Spleen (tissue), 11 donors: Measurements from ENCODE around the gene IGLON5. TPM values are rescaled to one million over a fixed set of nuclear protein-coding genes. Genes with fewer than 3 reads are reported as not detected.

ENCODE experiments used
- DNase-seq: peaks from one replicate; pipeline ENCODE4 v3.0.0-alpha.2; 2020
- H3K27ac ChIP-seq, 8 donors: fragments of 200-600 bp; sonication (generic) in 7 of 8; 1 replicate in 4 of 8; 2 replicates in 4 of 8; pipeline versions ENCODE4 v1.5.0 to v1.8.0; 2016 to 2021; ENCODE audit warnings: inconsistent platforms in 4 of 8, mild to moderate bottlenecking in 4 of 8, moderate library complexity in 1 of 8
- H3K27me3 ChIP-seq, 7 donors: fragments of 200-600 bp; sonication (generic) in 6 of 7; replicated peaks in 1 of 7; 1 replicate in 4 of 7; 2 replicates in 3 of 7; pipeline versions ENCODE4 v1.5.0 to v1.8.0; 2016 to 2021; ENCODE audit warnings: inconsistent platforms in 3 of 7, mild to moderate bottlenecking in 1 of 7
- H3K36me3 ChIP-seq, 6 donors: fragments of 200-600 bp; sonication (generic) in 5 of 6; 1 replicate in 4 of 6; 2 replicates in 2 of 6; pipeline versions ENCODE4 v1.5.0 to v1.8.0; 2016 to 2021; ENCODE audit warnings: inconsistent platforms in 2 of 6
- H3K4me1 ChIP-seq, 6 donors: fragments of 200-600 bp; sonication (generic) in 5 of 6; 1 replicate in 3 of 6; 2 replicates in 3 of 6; pipeline versions ENCODE4 v1.5.0 to v1.8.0; 2016 to 2021; ENCODE audit warnings: inconsistent platforms in 3 of 6
- H3K4me3 ChIP-seq, 8 donors: fragments of 200-600 bp; sonication (generic) in 7 of 8; 1 replicate in 4 of 8; 2 replicates in 4 of 8; pipeline versions ENCODE4 v1.5.0 to v1.8.0; 2016 to 2021; ENCODE audit warnings: inconsistent platforms in 4 of 8, mild to moderate bottlenecking in 4 of 8, moderate library complexity in 2 of 8
- H3K9me3 ChIP-seq, 8 donors: fragments of 200-600 bp; sonication (generic) in 7 of 8; 1 replicate in 4 of 8; 2 replicates in 4 of 8; pipeline versions ENCODE4 v1.5.0 to v1.8.0; 2016 to 2021; ENCODE audit warnings: inconsistent platforms in 4 of 8
- POLR2A ChIP-seq, 3 donors: fragments of 450-650 bp; IDR thresholded peaks; one replicate each; pipeline ENCODE4 v1.5.1; 2017; ENCODE audit warnings: antibody characterized with exemption in 3 of 3, mild to moderate bottlenecking in 1 of 3
- POLR2AphosphoS5 ChIP-seq, 3 donors: sonication (generic); formaldehyde crosslinking; IDR thresholded peaks; one replicate each; pipeline ENCODE4 v1.5.1; 2017; ENCODE audit warnings: antibody characterized with exemption in 3 of 3
- WGBS, 5 donors: extraction: QIAGEN DNeasy Blood & Tissue Kit in 3 of 5; methylation state at CpG; one replicate each; pipeline versions ENCODE4 v1.1.5 to v1.1.7; 2013 to 2018; 5-methylcytosine and 5-hydroxymethylcytosine counted together
- intact Hi-C: fragments of 100-400 bp; cut with DNase I; formaldehyde crosslinking; loops from one replicate; pipeline ENCODE4 v1.15.0; 2023; ENCODE audit warnings: low total_unique reads
- polyA plus RNA-seq, 3 donors: library from polyadenylated mRNA; stranded (reverse); fragments of 200-250 nt; gene quantifications; one replicate each; pipeline ENCODE4 v1.2.1, GENCODE V29; 2013
- total RNA-seq, 7 donors: library from RNA; depleted of rRNA in 3 of 7; stranded (reverse); fragments of >200 nt in 3 of 7; fragmentation: NEBNext Ultra II Directional in 4 of 7; extraction: Animal tissue kit (Norgen Biotek cat#: 25700) in 4 of 7; gene quantifications; one replicate each; pipeline versions ENCODE4 v1.1.0 to v1.2.1, GENCODE V29; 2016 to 2021
- TF ChIP-seq, protein P1 (sequence below), 11 experiments: fragments of 200-600 bp in 7 of 11; fragments of 450-650 bp in 4 of 11; sonication (generic) in 4 of 11; IDR thresholded peaks in 8 of 11; conservative IDR thresholded peaks in 3 of 11; 1 replicate in 7 of 11; 2 replicates in 4 of 11; pipeline versions ENCODE4 v1.4.0 to v1.8.0; 2016 to 2021; ENCODE audit warnings: antibody characterized with exemption in 11 of 11, inconsistent platforms in 4 of 11, mild to moderate bottlenecking in 1 of 11
- donor health status: healthy with polysubstance abuse.
- donor health status: DM: no; HTN: no; CAD: no; lungs with moderate emphysema.
- donor health status: DM: no; HTN: no; CAD: no.
- donor health status: Bipolar disorder and iron deficiency.
- donor health status: healthy.
- donor health status: DM: no; HTN: no; CAD: no.
- donor health status: DM: yes; HTN: yes; CAD: no.

IGLON5 gene
- total and polyA plus RNA-seq, 10 donors = 0.03 TPM; not detected in 9

DNA sequence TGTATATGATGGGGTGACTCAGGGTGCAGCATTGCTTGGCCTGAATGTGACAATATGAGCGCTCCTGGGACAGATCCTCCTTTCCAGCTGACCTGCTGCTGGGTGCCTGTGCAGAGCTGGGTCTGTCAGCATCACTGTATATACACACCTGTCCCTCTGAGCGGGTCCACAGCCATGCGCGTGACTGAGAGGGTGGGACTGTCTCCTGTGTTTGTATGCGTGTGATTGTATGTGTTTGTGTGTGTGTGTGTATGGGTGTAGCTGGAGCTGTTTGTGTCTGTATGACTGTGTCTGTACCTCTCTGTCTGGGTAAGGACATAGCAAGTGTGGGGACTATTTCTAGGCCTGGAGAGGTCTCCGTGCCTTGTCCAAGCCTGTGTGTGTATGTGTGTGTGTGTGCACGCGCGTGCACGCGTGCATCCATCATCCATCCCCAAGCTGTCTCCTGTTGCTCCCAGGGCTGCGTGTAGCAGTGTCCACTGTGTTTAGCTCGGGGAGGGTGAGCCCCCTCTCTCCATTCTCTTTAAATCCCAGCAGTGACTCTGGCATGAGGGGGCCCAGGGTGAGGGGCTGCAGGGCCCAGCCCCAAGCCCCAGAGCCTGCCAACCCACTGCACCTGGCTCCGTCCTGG lies 8.3 kb downstream of the IGLON5 start:
- intact Hi-C loops = no loop called here

GRCh38 chr19:51320280-51320657 lies 8.8 kb downstream of the IGLON5 start:
- DNase-seq = peak; percentile 34
- peaks cover 0 to 52% (median 0%) of the 10 kb centered on the region in 7 donors for H3K27me3 ChIP-seq
- H3K4me1 ChIP-seq = no peaks in the 10 kb centered on the region
- WGBS, 5 donors = 52 to 60% (median 55%) methylated on average over 12 to 14 of the region's 14 CpGs
- intact Hi-C loops = no loop called here
- H3K27ac ChIP-seq = no peak overlapping the region
- H3K4me3 ChIP-seq = no peak overlapping the region
- no peaks in the 10 kb centered on the region for H3K9me3 ChIP-seq
- no peaks in the 10 kb centered on the region for H3K36me3 ChIP-seq
- TF ChIP-seq POLR2AphosphoS5 (IDR thresholded peaks at IDR 0.05) (peak in 1 of 3 donors; percentile 25), POLR2A (IDR thresholded peaks at IDR 0.05) (no peak)
- TF ChIP-seq, protein P1, sequence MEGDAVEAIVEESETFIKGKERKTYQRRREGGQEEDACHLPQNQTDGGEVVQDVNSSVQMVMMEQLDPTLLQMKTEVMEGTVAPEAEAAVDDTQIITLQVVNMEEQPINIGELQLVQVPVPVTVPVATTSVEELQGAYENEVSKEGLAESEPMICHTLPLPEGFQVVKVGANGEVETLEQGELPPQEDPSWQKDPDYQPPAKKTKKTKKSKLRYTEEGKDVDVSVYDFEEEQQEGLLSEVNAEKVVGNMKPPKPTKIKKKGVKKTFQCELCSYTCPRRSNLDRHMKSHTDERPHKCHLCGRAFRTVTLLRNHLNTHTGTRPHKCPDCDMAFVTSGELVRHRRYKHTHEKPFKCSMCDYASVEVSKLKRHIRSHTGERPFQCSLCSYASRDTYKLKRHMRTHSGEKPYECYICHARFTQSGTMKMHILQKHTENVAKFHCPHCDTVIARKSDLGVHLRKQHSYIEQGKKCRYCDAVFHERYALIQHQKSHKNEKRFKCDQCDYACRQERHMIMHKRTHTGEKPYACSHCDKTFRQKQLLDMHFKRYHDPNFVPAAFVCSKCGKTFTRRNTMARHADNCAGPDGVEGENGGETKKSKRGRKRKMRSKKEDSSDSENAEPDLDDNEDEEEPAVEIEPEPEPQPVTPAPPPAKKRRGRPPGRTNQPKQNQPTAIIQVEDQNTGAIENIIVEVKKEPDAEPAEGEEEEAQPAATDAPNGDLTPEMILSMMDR (IDR thresholded peaks at IDR 0.05 in 8 of 11, conservative IDR thresholded peaks at IDR 0.05 in 3 of 11) = no peak

More for the DNA sequence above, 8.3 kb downstream of the IGLON5 start:
- no peak overlapping the region for H3K27ac ChIP-seq
- peak; percentile 19 for DNase-seq
- no peaks in the 10 kb centered on the region for H3K36me3 ChIP-seq
- peaks cover 0 to 5% (median 0%) of the 10 kb centered on the region in 8 donors for H3K9me3 ChIP-seq
- peaks cover 0 to 51% (median 0%) of the 10 kb centered on the region in 7 donors for H3K27me3 ChIP-seq
- no peak overlapping the region for H3K4me3 ChIP-seq
- 83 to 92% (median 87%) methylated on average over 3 to 14 of the region's 14 CpGs for WGBS, 5 donors
- TF ChIP-seq POLR2AphosphoS5 (IDR thresholded peaks at IDR 0.05) = no peak
- TF ChIP-seq, protein P1 (IDR thresholded peaks at IDR 0.05 in 8 of 11, conservative IDR thresholded peaks at IDR 0.05 in 3 of 11) = no peak
- TF ChIP-seq POLR2A (IDR thresholded peaks at IDR 0.05) = no peak
- H3K4me1 ChIP-seq = no peaks in the 10 kb centered on the region

GRCh38 chr19:51321799-51322198 lies 10.4 kb downstream of the IGLON5 start:
- TF ChIP-seq, protein P1 (IDR thresholded peaks at IDR 0.05 in 8 of 11, conservative IDR thresholded peaks at IDR 0.05 in 3 of 11) = no peak
- DNase-seq = peak; percentile 55
- WGBS, 5 donors = 82 to 88% (median 85%) methylated on average over 8 to 14 of the region's 14 CpGs
- H3K4me3 ChIP-seq = no peak overlapping the region
- no peaks in the 10 kb centered on the region for H3K36me3 ChIP-seq
- intact Hi-C loops = no loop called here
- peaks cover 0 to 3% (median 1%) of the 10 kb centered on the region in 6 donors for H3K4me1 ChIP-seq
- peaks cover 0 to 67% (median 12%) of the 10 kb centered on the region in 7 donors for H3K27me3 ChIP-seq
- no peak overlapping the region for H3K27ac ChIP-seq
- H3K9me3 ChIP-seq = no peaks in the 10 kb centered on the region

GRCh38 chr19:51323481-51324166 lies 12.2 kb downstream of the IGLON5 start:
- 73 to 82% (median 74%) methylated on average over 29 of the region's 29 CpGs for WGBS, 5 donors
- Histone ChIP-seq H3K27ac (no peak overlapping the region), H3K27me3 (peaks cover 8 to 68% (median 31%) of the 10 kb centered on the region in 7 donors), H3K9me3 (no peaks in the 10 kb centered on the region), H3K4me3 (no peak overlapping the region), H3K36me3 (no peaks in the 10 kb centered on the region), H3K4me1 (peaks cover 0 to 21% (median 14%) of the 10 kb centered on the region in 6 donors)
- TF ChIP-seq POLR2A (IDR thresholded peaks at IDR 0.05) (no peak), POLR2AphosphoS5 (IDR thresholded peaks at IDR 0.05) (no peak)
- TF ChIP-seq, protein P1 (IDR thresholded peaks at IDR 0.05 in 8 of 11, conservative IDR thresholded peaks at IDR 0.05 in 3 of 11) = no peak
- peak; percentile 64 for DNase-seq
- intact Hi-C loops = no loop called here
